ENCODE data around the gene SUSD1.

The SUSD1 gene

DNA sequence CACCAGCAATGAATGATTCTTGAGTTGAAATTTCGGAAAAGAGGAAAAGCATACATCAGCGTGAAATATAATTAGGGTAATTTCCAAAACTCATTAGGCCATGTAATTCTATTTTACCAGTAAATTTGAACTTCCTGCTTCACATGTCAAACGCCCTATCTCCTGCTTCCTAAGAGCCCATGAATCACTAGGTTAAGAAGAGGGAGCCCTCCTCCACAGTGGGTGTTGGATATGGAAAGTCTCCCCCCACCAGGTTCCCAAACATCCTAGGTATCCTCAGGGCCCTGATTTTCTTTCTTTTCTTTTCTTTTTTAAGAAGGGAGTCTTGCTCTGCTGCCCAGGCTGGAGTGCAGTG, 115.2 kb downstream of the SUSD1 start:
- Histone ChIP-seq H3K36me3 (ENCODE audit: control insufficient read depth, insufficient read depth, low read length) (no peaks in the 10 kb centered on the region), H3K9me3 (ENCODE audit: control insufficient read depth, low read length) (no peaks in the 10 kb centered on the region), H3K27ac (ENCODE audit: insufficient read depth, low read depth, low read length, poor library complexity, severe bottlenecking) (no peak overlapping the region), H3K4me1 (ENCODE audit: control insufficient read depth, insufficient read depth, low read length) (no peaks in the 10 kb centered on the region), H3K4me3 (ENCODE audit: insufficient read depth, low read depth, low read length) (no peak overlapping the region), H3K27me3 (ENCODE audit: control insufficient read depth, insufficient read depth, low read length, poor library complexity, severe bottlenecking) (no peaks in the 10 kb centered on the region)
- WGBS, 2 experiments = 91 to 93% methylated on average over 3 of the region's 3 CpGs

DNA sequence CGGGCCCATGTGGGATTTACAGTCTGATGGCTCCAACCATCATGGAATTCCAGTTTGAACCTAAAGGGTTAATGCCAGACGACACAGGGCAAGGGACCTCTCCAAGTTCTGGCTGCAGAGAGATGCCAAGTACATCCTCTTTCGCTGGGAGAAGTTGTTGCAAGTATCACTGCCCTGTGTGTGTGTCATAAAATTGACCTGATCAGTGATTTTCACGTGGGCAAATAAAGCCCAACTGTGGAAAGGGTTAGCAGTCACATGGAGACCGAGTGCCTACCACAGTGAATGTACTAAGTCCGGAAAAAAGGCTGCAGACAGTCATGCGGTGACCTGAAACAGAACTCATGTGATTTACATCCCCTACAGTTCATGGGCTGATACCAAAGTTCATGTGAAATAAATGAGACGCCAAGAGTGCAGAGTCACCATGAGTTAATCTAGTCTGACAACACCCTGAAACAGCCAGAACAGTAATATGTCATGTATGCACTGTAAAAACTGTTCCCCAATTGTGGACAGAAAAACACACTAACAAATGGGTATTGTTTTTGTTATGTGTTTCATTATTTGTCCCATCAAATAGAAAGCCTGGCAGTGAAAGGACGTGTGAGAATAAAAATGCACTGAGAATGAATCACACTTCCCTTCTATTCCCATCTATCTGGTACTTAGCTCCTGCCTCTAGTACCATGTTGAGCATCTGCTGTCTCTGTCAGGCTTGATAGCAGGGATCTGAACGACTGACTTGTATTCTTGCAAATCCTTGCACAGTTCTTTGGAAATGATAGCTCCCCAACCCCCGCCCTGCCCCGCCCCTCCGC, 115.7 kb downstream of the SUSD1 start:
- H3K27me3 ChIP-seq (ENCODE audit: control insufficient read depth, insufficient read depth, low read length, poor library complexity, severe bottlenecking) = no peaks in the 10 kb centered on the region
- no peak overlapping the region for H3K27ac ChIP-seq (ENCODE audit: insufficient read depth, low read depth, low read length, poor library complexity, severe bottlenecking)
- no peaks in the 10 kb centered on the region for H3K36me3 ChIP-seq (ENCODE audit: control insufficient read depth, insufficient read depth, low read length)
- H3K4me3 ChIP-seq (ENCODE audit: insufficient read depth, low read depth, low read length) = no peak overlapping the region
- no peaks in the 10 kb centered on the region for H3K4me1 ChIP-seq (ENCODE audit: control insufficient read depth, insufficient read depth, low read length)
- WGBS, 2 experiments = 85 to 86% methylated on average over 13 of the region's 13 CpGs
- H3K9me3 ChIP-seq (ENCODE audit: control insufficient read depth, low read length) = no peaks in the 10 kb centered on the region

DNA sequence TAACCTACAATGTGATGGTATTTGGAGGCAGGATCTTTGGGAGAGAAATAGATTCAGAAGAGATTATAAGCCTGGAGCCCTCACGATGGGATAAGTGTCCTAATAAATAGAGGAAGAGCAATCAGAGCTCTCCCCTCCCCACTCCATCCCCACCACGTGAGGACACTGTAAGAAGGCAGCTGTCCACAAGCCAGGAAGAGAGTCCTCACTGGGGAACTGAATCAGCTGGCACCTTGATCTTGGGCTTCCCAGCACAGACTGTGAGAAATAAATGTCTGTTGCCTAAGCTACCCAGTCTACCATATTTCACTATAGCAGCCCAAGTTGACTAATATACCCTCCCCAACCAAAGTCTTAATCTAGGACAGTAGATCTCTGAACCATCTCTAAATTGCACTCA, 118.1 kb downstream of the SUSD1 start:
- WGBS, 2 experiments = 71 to 88% methylated on average over 1 to 2 of the region's 2 CpGs

DNA sequence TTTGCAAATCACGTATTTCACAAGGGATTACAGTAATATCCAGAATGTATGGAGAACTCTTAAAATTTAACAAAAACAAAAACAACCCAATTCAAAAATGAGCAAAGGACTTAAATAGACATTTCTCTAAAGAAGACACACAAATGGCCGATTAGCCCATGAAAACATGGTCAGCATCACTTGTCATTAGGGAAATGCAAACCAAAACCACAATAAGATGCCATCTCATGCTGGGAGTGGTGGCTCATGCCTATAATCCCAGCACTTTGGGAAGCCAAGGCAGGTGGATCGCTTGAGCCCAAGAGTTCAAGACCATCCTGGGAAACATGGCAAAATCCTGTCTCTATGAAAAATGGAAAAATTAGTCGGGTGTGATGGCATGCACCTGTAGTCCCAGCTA, 120.2 kb downstream of the SUSD1 start:
- Histone ChIP-seq H3K27ac (ENCODE audit: insufficient read depth, low read depth, low read length, poor library complexity, severe bottlenecking) (no peak overlapping the region), H3K36me3 (ENCODE audit: control insufficient read depth, insufficient read depth, low read length) (no peaks in the 10 kb centered on the region), H3K9me3 (ENCODE audit: control insufficient read depth, low read length) (no peaks in the 10 kb centered on the region), H3K4me1 (ENCODE audit: control insufficient read depth, insufficient read depth, low read length) (no peaks in the 10 kb centered on the region), H3K4me3 (ENCODE audit: insufficient read depth, low read depth, low read length) (no peak overlapping the region), H3K27me3 (ENCODE audit: control insufficient read depth, insufficient read depth, low read length, poor library complexity, severe bottlenecking) (no peaks in the 10 kb centered on the region)
- WGBS, 2 experiments = 92 to 95% methylated on average over 4 of the region's 4 CpGs

More for the DNA sequence above, 118.1 kb downstream of the SUSD1 start:
- H3K36me3 ChIP-seq (ENCODE audit: control insufficient read depth, insufficient read depth, low read length) = no peaks in the 10 kb centered on the region
- H3K4me3 ChIP-seq (ENCODE audit: insufficient read depth, low read depth, low read length) = no peak overlapping the region
- H3K4me1 ChIP-seq (ENCODE audit: control insufficient read depth, insufficient read depth, low read length) = no peaks in the 10 kb centered on the region
- no peaks in the 10 kb centered on the region for H3K27me3 ChIP-seq (ENCODE audit: control insufficient read depth, insufficient read depth, low read length, poor library complexity, severe bottlenecking)
- H3K9me3 ChIP-seq (ENCODE audit: control insufficient read depth, low read length) = no peaks in the 10 kb centered on the region
- no peak overlapping the region for H3K27ac ChIP-seq (ENCODE audit: insufficient read depth, low read depth, low read length, poor library complexity, severe bottlenecking)

- Histone ChIP-seq H3K4me1 (ENCODE audit: control insufficient read depth, insufficient read depth, low read length) (no peaks in the 10 kb centered on the region), H3K27ac (ENCODE audit: insufficient read depth, low read depth, low read length, poor library complexity, severe bottlenecking) (no peak overlapping the region), H3K27me3 (ENCODE audit: control insufficient read depth, insufficient read depth, low read length, poor library complexity, severe bottlenecking) (no peaks in the 10 kb centered on the region), H3K4me3 (ENCODE audit: insufficient read depth, low read depth, low read length) (no peak overlapping the region), H3K36me3 (ENCODE audit: control insufficient read depth, insufficient read depth, low read length) (no peaks in the 10 kb centered on the region), H3K9me3 (ENCODE audit: control insufficient read depth, low read length) (no peaks in the 10 kb centered on the region)
- 89 to 94% methylated on average over 5 of the region's 5 CpGs for WGBS, 2 experiments
Measured at GRCh38 chr9:112051812-112052211, 123.3 kb downstream of the SUSD1 start.

GRCh38 chr9:112050544-112051475, 124.3 kb downstream of the SUSD1 start:
- Histone ChIP-seq H3K27ac (ENCODE audit: insufficient read depth, low read depth, low read length, poor library complexity, severe bottlenecking) (no peak overlapping the region), H3K4me3 (ENCODE audit: insufficient read depth, low read depth, low read length) (no peak overlapping the region), H3K36me3 (ENCODE audit: control insufficient read depth, insufficient read depth, low read length) (no peaks in the 10 kb centered on the region), H3K27me3 (ENCODE audit: control insufficient read depth, insufficient read depth, low read length, poor library complexity, severe bottlenecking) (no peaks in the 10 kb centered on the region), H3K9me3 (ENCODE audit: control insufficient read depth, low read length) (no peaks in the 10 kb centered on the region), H3K4me1 (ENCODE audit: control insufficient read depth, insufficient read depth, low read length) (no peaks in the 10 kb centered on the region)
- WGBS, 2 experiments = 77 to 81% methylated on average over 6 of the region's 7 CpGs

GRCh38 chr9:112049811-112050516, 125.1 kb downstream of the SUSD1 start:
- no peaks in the 10 kb centered on the region for H3K36me3 ChIP-seq (ENCODE audit: control insufficient read depth, insufficient read depth, low read length)
- H3K27me3 ChIP-seq (ENCODE audit: control insufficient read depth, insufficient read depth, low read length, poor library complexity, severe bottlenecking) = no peaks in the 10 kb centered on the region
- no peaks in the 10 kb centered on the region for H3K4me1 ChIP-seq (ENCODE audit: control insufficient read depth, insufficient read depth, low read length)
- H3K9me3 ChIP-seq (ENCODE audit: control insufficient read depth, low read length) = no peaks in the 10 kb centered on the region
- WGBS, 2 experiments = 92 to 96% methylated on average over 4 of the region's 4 CpGs
- H3K27ac ChIP-seq (ENCODE audit: insufficient read depth, low read depth, low read length, poor library complexity, severe bottlenecking) = no peak overlapping the region
- no peak overlapping the region for H3K4me3 ChIP-seq (ENCODE audit: insufficient read depth, low read depth, low read length)

GRCh38 chr9:112048924-112049691, 126.0 kb downstream of the SUSD1 start:
- Histone ChIP-seq H3K9me3 (ENCODE audit: control insufficient read depth, low read length) (no peaks in the 10 kb centered on the region), H3K4me3 (ENCODE audit: insufficient read depth, low read depth, low read length) (no peak overlapping the region), H3K36me3 (ENCODE audit: control insufficient read depth, insufficient read depth, low read length) (no peaks in the 10 kb centered on the region), H3K4me1 (ENCODE audit: control insufficient read depth, insufficient read depth, low read length) (no peaks in the 10 kb centered on the region), H3K27me3 (ENCODE audit: control insufficient read depth, insufficient read depth, low read length, poor library complexity, severe bottlenecking) (no peaks in the 10 kb centered on the region), H3K27ac (ENCODE audit: insufficient read depth, low read depth, low read length, poor library complexity, severe bottlenecking) (no peak overlapping the region)
- 84 to 86% methylated on average over 11 of the region's 11 CpGs for WGBS, 2 experiments

DNA sequence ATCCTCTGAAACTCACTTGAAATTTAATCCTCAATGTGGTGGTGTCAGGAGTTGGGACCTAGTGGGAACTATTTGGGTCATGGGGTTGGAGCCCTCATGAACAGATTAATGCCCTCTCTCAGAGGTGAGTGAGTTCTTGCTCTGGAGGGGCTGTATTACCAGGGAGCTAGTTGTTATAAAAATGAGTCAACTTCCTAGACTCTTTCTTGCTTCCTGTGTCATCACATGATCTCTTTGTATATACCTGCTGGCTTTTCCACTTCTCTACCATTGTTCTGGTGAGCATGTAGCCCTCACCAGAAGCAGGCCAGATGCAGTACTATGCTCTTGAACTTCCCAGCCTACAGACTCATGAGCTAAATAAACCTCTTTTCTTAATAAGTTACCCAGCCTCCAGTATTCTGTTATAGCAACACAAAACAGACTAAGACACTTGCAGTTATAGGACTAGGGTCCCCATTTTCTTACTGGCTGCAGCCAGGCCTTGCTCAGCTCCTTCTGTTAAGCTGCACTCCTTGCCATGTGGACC, 127.5 kb downstream of the SUSD1 start:
- no peak overlapping the region for H3K4me3 ChIP-seq (ENCODE audit: insufficient read depth, low read depth, low read length)
- H3K27ac ChIP-seq (ENCODE audit: insufficient read depth, low read depth, low read length, poor library complexity, severe bottlenecking) = no peak overlapping the region
- no peaks in the 10 kb centered on the region for H3K36me3 ChIP-seq (ENCODE audit: control insufficient read depth, insufficient read depth, low read length)
- no peaks in the 10 kb centered on the region for H3K9me3 ChIP-seq (ENCODE audit: control insufficient read depth, low read length)
- no peaks in the 10 kb centered on the region for H3K27me3 ChIP-seq (ENCODE audit: control insufficient read depth, insufficient read depth, low read length, poor library complexity, severe bottlenecking)
- H3K4me1 ChIP-seq (ENCODE audit: control insufficient read depth, insufficient read depth, low read length) = no peaks in the 10 kb centered on the region

All from ectodermal cell (in vitro differentiated cells).